HEK293 (cell line): ENCODE measurements around the gene ARHGEF40.
A peak's percentile ranks its signal among the peaks of the same experiment; 100 is the strongest.

Source experiments
- CTCF ChIA-PET: fragments of 350-600 bp; formaldehyde crosslinking; extraction: SDS; loops from one replicate; lab custom pipeline; 2021; ENCODE audit warnings: antibody characterized with exemption; lab: Yijun Ruan, JAX
- POLR2A ChIA-PET: fragments of 300-600 bp; formaldehyde crosslinking; extraction: SDS; loops from one replicate; lab custom pipeline; 2020; ENCODE audit warnings: antibody characterized with exemption, inconsistent platforms; lab: Yijun Ruan, JAX
- H3K27ac ChIP-seq: fragments of 200-500 bp; sonication (Bioruptor generic); 2 replicates; pipeline ENCODE4 v1.5.1; 2014; ENCODE audit warnings: low read depth, low read length, control low read depth, inconsistent platforms; ENCODE audit errors: extremely low read depth
- H3K36me3 ChIP-seq, 2 experiments: fragments of 200-500 bp in 1 of 2; sonication (Bioruptor generic) in 1 of 2; 1 replicate in 1 of 2; 2 replicates in 1 of 2; pipeline ENCODE4 v1.5.1; 2014 to 2017; ENCODE audit warnings: inconsistent platforms in 2 of 2, low read length in 2 of 2; ENCODE audit not compliant: control insufficient read depth in 2 of 2, insufficient read depth in 1 of 2
- H3K4me1 ChIP-seq: fragments of 200-500 bp; sonication (Bioruptor generic); 2 replicates; pipeline ENCODE4 v1.5.1; 2014; ENCODE audit warnings: mild to moderate bottlenecking, low read length, inconsistent platforms; ENCODE audit not compliant: control insufficient read depth, insufficient read depth
- H3K4me3 ChIP-seq: 2 replicates; pipeline ENCODE4 v1.5.1; 2011; ENCODE audit warnings: low read depth, mild to moderate bottlenecking, control low read depth, low read length, moderate library complexity
- H3K9me3 ChIP-seq: fragments of 200-500 bp; sonication (Bioruptor generic); 2 replicates; pipeline ENCODE4 v1.5.1; 2014; ENCODE audit warnings: low read depth, low read length, inconsistent platforms; ENCODE audit not compliant: control insufficient read depth, insufficient read depth
- BCL11A ChIP-seq: fragments of 450-650 bp; formaldehyde crosslinking; IDR thresholded peaks from 2 replicates; pipeline ENCODE4 v1.5.1; 2016; ENCODE audit warnings: low read depth, missing biosample characterization, missing genetic modification characterization
- GLIS1 ChIP-seq: fragments of 450-650 bp; formaldehyde crosslinking; IDR thresholded peaks from 2 replicates; pipeline ENCODE4 v1.5.1; 2016; ENCODE audit warnings: missing biosample characterization, missing genetic modification characterization
- HIC1 ChIP-seq: fragments of 450-650 bp; formaldehyde crosslinking; IDR thresholded peaks from 2 replicates; pipeline ENCODE4 v1.5.1; 2016; ENCODE audit warnings: missing biosample characterization, missing genetic modification characterization
- HOXC10 ChIP-seq: sonication (generic); formaldehyde crosslinking; IDR thresholded peaks from 2 replicates; pipeline ENCODE4 v1.8.1; 2023; ENCODE audit warnings: mild to moderate bottlenecking, missing genetic modification reagents
- OVOL3 ChIP-seq: fragments of 450-650 bp; formaldehyde crosslinking; IDR thresholded peaks from 2 replicates; pipeline ENCODE4 v1.5.1; 2016; ENCODE audit warnings: missing biosample characterization, missing genetic modification characterization
- PRDM1 ChIP-seq: fragments of 450-650 bp; formaldehyde crosslinking; IDR thresholded peaks from 2 replicates; pipeline ENCODE4; 2016; ENCODE audit warnings: missing biosample characterization, missing genetic modification characterization
- YY2 ChIP-seq: fragments of 450-650 bp; formaldehyde crosslinking; IDR thresholded peaks from 2 replicates; pipeline ENCODE4 v1.5.1; 2016; ENCODE audit warnings: missing biosample characterization, missing genetic modification characterization
- ZBTB11 ChIP-seq: fragments of 450-650 bp; formaldehyde crosslinking; conservative IDR thresholded peaks from 2 replicates; pipeline ENCODE4 v1.5.1; 2016; ENCODE audit warnings: low read depth, missing biosample characterization, missing genetic modification characterization
- ZBTB48 ChIP-seq: fragments of 450-650 bp; formaldehyde crosslinking; IDR thresholded peaks from 2 replicates; pipeline ENCODE4 v1.5.1; 2016; ENCODE audit warnings: missing biosample characterization, missing genetic modification characterization
- ZFP37 ChIP-seq: fragments of 450-650 bp; formaldehyde crosslinking; IDR thresholded peaks from 2 replicates; pipeline ENCODE4 v1.5.1; 2016; ENCODE audit warnings: missing biosample characterization, missing genetic modification characterization
- ZIC2 ChIP-seq: fragments of 450-650 bp; formaldehyde crosslinking; IDR thresholded peaks from 2 replicates; pipeline ENCODE4 v1.5.1; 2016; ENCODE audit warnings: missing biosample characterization, missing genetic modification characterization
- ZNF280D ChIP-seq: fragments of 450-650 bp; formaldehyde crosslinking; IDR thresholded peaks from 2 replicates; pipeline ENCODE4 v1.5.1; 2016; ENCODE audit warnings: missing biosample characterization, missing genetic modification characterization
- ZNF324 ChIP-seq: fragments of 450-650 bp; formaldehyde crosslinking; IDR thresholded peaks from 2 replicates; pipeline ENCODE4 v1.5.1; 2016; ENCODE audit warnings: missing biosample characterization, missing genetic modification characterization
- ZNF362 ChIP-seq: fragments of 450-650 bp; formaldehyde crosslinking; IDR thresholded peaks from 2 replicates; pipeline ENCODE4 v1.5.1; 2016; ENCODE audit warnings: missing biosample characterization, missing genetic modification characterization
- ZNF366 ChIP-seq: fragments of 450-650 bp; formaldehyde crosslinking; conservative IDR thresholded peaks from 2 replicates; pipeline ENCODE4 v1.5.1; 2016; ENCODE audit warnings: missing biosample characterization, missing genetic modification characterization
- ZNF404 ChIP-seq: fragments of 450-650 bp; formaldehyde crosslinking; IDR thresholded peaks from 2 replicates; pipeline ENCODE4 v1.5.1; 2017; ENCODE audit warnings: missing biosample characterization, missing genetic modification characterization
- ZNF623 ChIP-seq: fragments of 450-650 bp; formaldehyde crosslinking; IDR thresholded peaks from 2 replicates; pipeline ENCODE4 v1.5.1; 2016; ENCODE audit warnings: missing biosample characterization, missing genetic modification characterization
- ZNF624 ChIP-seq: fragments of 450-650 bp; formaldehyde crosslinking; IDR thresholded peaks from 2 replicates; pipeline ENCODE4 v1.5.1; 2017; ENCODE audit warnings: missing biosample characterization, missing genetic modification characterization
- ZNF76 ChIP-seq: fragments of 450-650 bp; formaldehyde crosslinking; IDR thresholded peaks from 2 replicates; pipeline ENCODE4; 2016; ENCODE audit warnings: low read depth, missing biosample characterization, missing genetic modification characterization, borderline replicate concordance
- ZSCAN18 ChIP-seq: fragments of 450-650 bp; formaldehyde crosslinking; IDR thresholded peaks from 2 replicates; pipeline ENCODE4 v1.5.1; 2016; ENCODE audit warnings: missing biosample characterization, missing genetic modification characterization

Gene ARHGEF40

GRCh38 chr14:21102521-21103410 lies 32.7 kb downstream of the ARHGEF40 start:
- Histone ChIP-seq H3K36me3 (no peaks in the 10 kb centered on the region), H3K4me1 (peaks cover 25% of the 10 kb centered on the region), H3K4me3 (peak overlapping the region; percentile 45), H3K27ac (peak overlapping the region; percentile 99; the same call in 1 of the 2 replicates), H3K9me3 (no peaks in the 10 kb centered on the region)
- ChIA-PET POLR2A (interaction anchor here (1.3 to 3.2 kb wide), 4 partner anchors 8 to 88 kb away, joined by 3 to 29 read pairs (median 12); partner anchors contain the start of gene ARHGEF40), CTCF (interaction anchor here (0.5 to 10.4 kb wide), 18 partner anchors 9 to 465 kb away, joined by 3 to 175 read pairs (median 10); partner anchors contain the start of genes ARHGEF40 and SLC39A2)
- TF ChIP-seq OVOL3 (tag by site-specific recombination) (no peak), GLIS1 (peak; percentile 56; the same call in 1 of the 2 replicates), HOXC10 (CRISPR knock-in tag) (no peak), ZNF362 (tag by site-specific recombination) (no peak), ZIC2 (peak; percentile 64), ZFP37 (tag by site-specific recombination) (no peak)

- peaks cover 25% of the 10 kb centered on the region for H3K4me1 ChIP-seq
- POLR2A ChIA-PET = interaction anchor here (2.0 to 3.2 kb wide), 3 partner anchors 9 to 88 kb away, joined by 9 to 29 read pairs (median 15); partner anchors contain the start of gene ARHGEF40
- H3K36me3 ChIP-seq = no peaks in the 10 kb centered on the region
- H3K9me3 ChIP-seq = no peaks in the 10 kb centered on the region
- CTCF ChIA-PET = interaction anchor here (0.5 to 10.4 kb wide), 18 partner anchors 10 to 464 kb away, joined by 3 to 175 read pairs (median 10); partner anchors contain the start of genes ARHGEF40 and SLC39A2
- TF ChIP-seq HIC1 (tag by site-specific recombination) = no peak
- TF ChIP-seq ZNF366 (tag by site-specific recombination) = peak; percentile 71
- TF ChIP-seq ZNF624 (tag by site-specific recombination) = no peak
- no peak for TF ChIP-seq ZSCAN18 (tag by site-specific recombination)
- no peak for TF ChIP-seq ZNF623 (tag by site-specific recombination)
- peak; percentile 70 for TF ChIP-seq PRDM1 (tag by site-specific recombination)
- no peak for TF ChIP-seq YY2 (tag by site-specific recombination)
- peak; percentile 92; the same call in 1 of the 2 replicates for TF ChIP-seq ZNF76
- TF ChIP-seq ZBTB48 = no peak
- no peak for TF ChIP-seq BCL11A (tag by site-specific recombination)
- 0 out of 2 replicates have a peak, but pooled peaks have one; percentile 1 for TF ChIP-seq ZBTB11 (tag by site-specific recombination)
- no peak for TF ChIP-seq ZNF280D
- TF ChIP-seq ZNF324 = no peak
- no peak for TF ChIP-seq ZNF404 (tag by site-specific recombination)
- peak overlapping the region; percentile 45 for H3K4me3 ChIP-seq
- peak overlapping the region; percentile 99 for H3K27ac ChIP-seq
These were observed 33.3 kb downstream of the ARHGEF40 start for GRCh38 chr14:21103411-21103709.
